Endothelial cell of umbilical vein (primary cell): ENCODE measurements around the gene SLC35E4. TPM values are rescaled to one million over a fixed set of nuclear protein-coding genes. Genes with fewer than 3 reads are reported as not detected.

Experiments used
- BruUV-seq: library from RNA; stranded (reverse); fragments of 400-500 nt; replicated peaks from 2 replicates; lab custom pipeline; 2021; lab: Mats Ljungman, UMichigan
- CTCF ChIA-PET: fragments of 300-600, 350-600 bp; sonication (Branson Sonifier 250); formaldehyde crosslinking; loops from one replicate; lab custom pipeline; 2021; ENCODE audit warnings: antibody characterized with exemption, inconsistent platforms; lab: Charles Lee
- POLR2A ChIA-PET: fragments of 300-600, 350-600 bp; sonication (Branson Sonifier 250); formaldehyde crosslinking; loops from one replicate; lab custom pipeline; 2021; ENCODE audit warnings: antibody characterized with exemption, inconsistent platforms; lab: Charles Lee
- DNase-seq: peaks from one replicate; pipeline ENCODE4 v3.0.0-alpha.2; 2011; ENCODE audit warnings: low read depth, low spot score
- FAIRE-seq: peaks from 2 replicates; lab custom pipeline; 2011; peaks lifted over from hg19 to GRCh38; lab: Jason Lieb, UNC
- H2AFZ ChIP-seq: 2 replicates; pipeline ENCODE4 v1.6.0; 2012; ENCODE audit warnings: low read depth, low read length, control low read depth, inconsistent platforms
- H3K27ac ChIP-seq: 2 replicates; pipeline ENCODE4 v1.5.1; 2011; ENCODE audit warnings: low read depth, mild to moderate bottlenecking, control low read depth, low read length, moderate library complexity; ENCODE audit not compliant: insufficient read depth
- H3K27me3 ChIP-seq, 2 experiments: 2 replicates each; pipeline versions ENCODE4 v1.6.0 to v1.6.1; 2011; ENCODE audit warnings: low read length in 2 of 2, mixed read lengths in 1 of 2; ENCODE audit not compliant: control insufficient read depth in 2 of 2, insufficient read depth in 2 of 2
- H3K36me3 ChIP-seq, 2 experiments: 2 replicates in 1 of 2; 3 replicates in 1 of 2; pipeline ENCODE4 v1.5.1; 2011; ENCODE audit warnings: low read length in 2 of 2, mild to moderate bottlenecking in 1 of 2, moderate library complexity in 1 of 2; ENCODE audit not compliant: control insufficient read depth in 2 of 2, insufficient read depth in 2 of 2; ENCODE audit errors: extremely low read depth in 1 of 2
- H3K4me1 ChIP-seq: 3 replicates; pipeline ENCODE4 v1.5.1; 2011; ENCODE audit warnings: mild to moderate bottlenecking, low read length; ENCODE audit not compliant: control insufficient read depth, insufficient read depth; ENCODE audit errors: extremely low read depth
- H3K4me2 ChIP-seq: 2 replicates; pipeline ENCODE4 v1.6.1; 2011; ENCODE audit warnings: low read length, control low read depth, mixed read lengths; ENCODE audit not compliant: insufficient read depth
- H3K4me3 ChIP-seq, 3 experiments: fragments of 200-600 bp in 1 of 3; sonication (generic), shearing (Covaris generic) in 1 of 3; replicated peaks in 1 of 3; 2 replicates each; pipeline ENCODE4 v1.5.1; 2011 to 2016; ENCODE audit warnings: control low read depth in 3 of 3, low read length in 3 of 3, mild to moderate bottlenecking in 2 of 3, inconsistent platforms in 1 of 3, low read depth in 1 of 3, moderate library complexity in 1 of 3; ENCODE audit not compliant: insufficient read depth in 1 of 3
- H3K79me2 ChIP-seq: 2 replicates; pipeline ENCODE4 v1.6.0; 2012; ENCODE audit warnings: low read length, inconsistent platforms; ENCODE audit not compliant: control insufficient read depth, insufficient read depth
- H3K9ac ChIP-seq: replicated peaks from 2 replicates; pipeline ENCODE3; 2011; ENCODE audit warnings: low read length, control low read depth; ENCODE audit not compliant: insufficient read depth; ENCODE audit errors: extremely low read depth
- H3K9me1 ChIP-seq: replicated peaks from 3 replicates; pipeline ENCODE4 v1.6.0; 2011; ENCODE audit warnings: mild to moderate bottlenecking, low read length; ENCODE audit not compliant: control insufficient read depth, insufficient read depth; ENCODE audit errors: extremely low read depth
- H3K9me3 ChIP-seq: replicated peaks from 2 replicates; pipeline ENCODE4 v1.5.1; 2012; ENCODE audit warnings: low read length, inconsistent platforms; ENCODE audit not compliant: control insufficient read depth, insufficient read depth
- H4K20me1 ChIP-seq: replicated peaks from 2 replicates; pipeline ENCODE3; 2011; ENCODE audit warnings: mild to moderate bottlenecking, low read length; ENCODE audit not compliant: control insufficient read depth, insufficient read depth; ENCODE audit errors: extremely low read depth
- CTCF ChIP-seq, 2 donors: IDR thresholded peaks; 1 replicate in 1 of 2; 2 replicates in 1 of 2; pipeline ENCODE4 v1.5.1; 2011; ENCODE audit warnings: low read length in 2 of 2, mild to moderate bottlenecking in 2 of 2, moderate library complexity in 2 of 2, control low read depth in 1 of 2, inconsistent platforms in 1 of 2, low read depth in 1 of 2; ENCODE audit not compliant: insufficient read depth in 1 of 2; ENCODE audit errors: extremely low read depth in 1 of 2
- EZH2 ChIP-seq: IDR thresholded peaks from 2 replicates; pipeline ENCODE4 v1.6.1; 2012; ENCODE audit warnings: borderline replicate concordance, low read depth, mild to moderate bottlenecking, moderate library complexity, low read length, inconsistent platforms; ENCODE audit not compliant: severe bottlenecking
- FOS ChIP-seq: IDR thresholded peaks from 2 replicates; pipeline ENCODE4 v1.6.1; 2011; ENCODE audit warnings: mild to moderate bottlenecking, low read length, moderate library complexity, borderline replicate concordance; ENCODE audit not compliant: insufficient read depth
- GATA2 ChIP-seq: IDR thresholded peaks from 2 replicates; pipeline ENCODE4 v1.7.0; 2011; ENCODE audit warnings: low read depth, mild to moderate bottlenecking, moderate library complexity, mixed read lengths, low read length; ENCODE audit not compliant: insufficient read length, insufficient read depth
- JUN ChIP-seq: IDR thresholded peaks from 2 replicates; pipeline ENCODE4 v1.6.1; 2011; ENCODE audit warnings: borderline replicate concordance, low read depth; ENCODE audit not compliant: insufficient read length, insufficient read depth
- MAX ChIP-seq: IDR thresholded peaks from 2 replicates; pipeline ENCODE4 v1.6.1; 2011; ENCODE audit not compliant: insufficient read depth, insufficient read length
- MYC ChIP-seq: IDR thresholded peaks from one replicate; pipeline ENCODE4 v1.6.1; 2011; ENCODE audit warnings: mild to moderate bottlenecking, low read depth, low read length
- POLR2A ChIP-seq: IDR thresholded peaks from 2 replicates; pipeline ENCODE4 v1.6.1; 2012; ENCODE audit warnings: low read depth, mild to moderate bottlenecking, control low read depth, low read length
- POLR2AphosphoS5 ChIP-seq: IDR thresholded peaks from 2 replicates; pipeline ENCODE4 v1.6.1; 2012; ENCODE audit warnings: low read depth, mild to moderate bottlenecking, control low read depth, low read length, moderate library complexity; ENCODE audit not compliant: insufficient read depth
- dilution Hi-C: fragments of 300-500 bp; cut with MboI; formaldehyde crosslinking; loops from one replicate; pipeline ENCODE4 v1.15.0; 2019; ENCODE audit warnings: low sequenced_read_pairs; ENCODE audit not compliant: extremely low pct_ligation_motif_present
- intact Hi-C: fragments of 100-400 bp; cut with micrococcal nuclease; formaldehyde crosslinking; loops from one replicate; pipeline ENCODE4 v1.10.0; 2022
- polyA plus RNA-seq, 4 experiments: library from polyadenylated mRNA; depleted of rRNA in 3 of 4; stranded (reverse) in 3 of 4; unstranded in 1 of 4; fragments of >200 nt; gene quantifications; 2 replicates each; pipeline versions ENCODE4 v1.2.1 to v1.2.3, GENCODE V29; 2011 to 2012; ENCODE audit warnings: missing spikeins in 1 of 4
- total RNA-seq: library from RNA; stranded (reverse); gene quantifications from 2 replicates; pipeline ENCODE4 v1.2.3, GENCODE V29; 2021

Gene SLC35E4
- total and polyA plus RNA-seq, 2 donors (not counting 3 experiments of a cell fraction or from before 2014, with no cell fraction given) = 10.7 to 15.3 TPM

- Histone ChIP-seq H3K4me1 (no peaks in the 10 kb centered on the region), H3K27ac (no peak overlapping the region), H3K9ac (no peak overlapping the region), H3K4me3 (no peak overlapping the region), H3K27me3 (no peaks in the 10 kb centered on the region), H2AFZ (no peak overlapping the region), H4K20me1 (no peaks in the 10 kb centered on the region), H3K9me1 (no peaks in the 10 kb centered on the region), H3K9me3 (no peaks in the 10 kb centered on the region), H3K36me3 (peaks cover 0 to 3% of the 10 kb centered on the region in 2 experiments), H3K4me2 (no peak overlapping the region), H3K79me2 (peaks cover 45% of the 10 kb centered on the region)
- TF ChIP-seq CTCF (IDR thresholded peaks at IDR 0.05; ENCODE audit: extremely low read depth in 1 of 2, insufficient read depth in 1 of 2, low read depth in 1 of 2, low read length in 2 of 2) (no peak), FOS (no peak), MYC (no peak), POLR2A (no peak), POLR2AphosphoS5 (no peak), EZH2 (no peak), MAX (no peak), JUN (no peak), GATA2 (no peak)
- FAIRE-seq = no peak
- intact Hi-C loops (no loop called here), dilution Hi-C loops (no loop called here)
- ChIA-PET CTCF (interaction anchor here (1.3 to 1.6 kb wide), 3 partner anchors 9 to 112 kb away, joined by 6 to 10 read pairs (median 7); no protein-coding TSS in a partner anchor), POLR2A (no interaction called here)
- no peak for DNase-seq
- BruUV-seq = no TSS peak
Observed at GRCh38 chr22:30643055-30643875, 7.7 kb downstream of the SLC35E4 start.
